Measurements from ENCODE around the gene DPYSL5.
"Not testable (repeated sequence)": the region's sequence is repeated elsewhere in the genome, so short reads cannot be mapped to it uniquely, and the experiment has no call there.

The DPYSL5 gene

DNA sequence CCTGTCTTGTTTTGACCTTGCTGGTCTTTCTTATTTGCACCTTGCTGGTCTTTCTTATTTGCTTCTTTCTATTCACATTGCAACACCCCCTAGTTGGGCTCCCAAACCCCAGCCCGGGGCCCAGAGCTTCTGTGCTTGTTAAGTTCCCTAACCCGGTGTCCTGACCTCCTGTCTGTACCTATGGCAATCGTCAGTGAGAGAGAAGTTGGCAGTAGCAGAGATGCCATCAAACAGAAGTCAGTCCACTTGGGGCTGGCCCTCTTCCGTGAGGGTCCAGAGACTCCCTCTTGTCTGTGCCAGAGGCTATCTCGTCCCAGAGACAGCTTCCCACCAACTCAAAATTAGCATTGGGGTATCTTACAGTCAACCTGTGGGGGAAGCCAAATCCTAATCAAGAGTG lies 55.7 kb downstream of the DPYSL5 start:
- DNase-seq: no peak

DNA sequence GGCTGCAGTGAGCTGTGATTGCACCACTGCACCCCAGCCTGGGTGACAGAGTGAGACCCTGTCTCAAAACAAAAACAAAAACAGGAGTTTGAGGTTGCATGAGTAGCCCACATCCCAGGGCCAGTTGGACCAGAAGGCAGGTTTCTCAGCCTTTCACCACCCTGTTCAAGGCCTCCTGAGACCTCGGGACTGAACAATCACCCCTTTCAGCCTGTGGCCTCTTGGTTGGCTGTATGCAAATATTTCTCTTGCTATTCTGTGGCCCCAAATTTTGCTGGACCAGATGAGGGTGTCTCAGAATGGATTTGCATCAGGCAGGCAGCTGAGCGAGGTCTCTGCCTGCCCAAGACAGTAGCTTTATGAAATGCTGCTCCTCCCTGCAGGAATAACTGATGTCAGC lies 56.9 kb downstream of the DPYSL5 start:
- no peak for DNase-seq

DNA sequence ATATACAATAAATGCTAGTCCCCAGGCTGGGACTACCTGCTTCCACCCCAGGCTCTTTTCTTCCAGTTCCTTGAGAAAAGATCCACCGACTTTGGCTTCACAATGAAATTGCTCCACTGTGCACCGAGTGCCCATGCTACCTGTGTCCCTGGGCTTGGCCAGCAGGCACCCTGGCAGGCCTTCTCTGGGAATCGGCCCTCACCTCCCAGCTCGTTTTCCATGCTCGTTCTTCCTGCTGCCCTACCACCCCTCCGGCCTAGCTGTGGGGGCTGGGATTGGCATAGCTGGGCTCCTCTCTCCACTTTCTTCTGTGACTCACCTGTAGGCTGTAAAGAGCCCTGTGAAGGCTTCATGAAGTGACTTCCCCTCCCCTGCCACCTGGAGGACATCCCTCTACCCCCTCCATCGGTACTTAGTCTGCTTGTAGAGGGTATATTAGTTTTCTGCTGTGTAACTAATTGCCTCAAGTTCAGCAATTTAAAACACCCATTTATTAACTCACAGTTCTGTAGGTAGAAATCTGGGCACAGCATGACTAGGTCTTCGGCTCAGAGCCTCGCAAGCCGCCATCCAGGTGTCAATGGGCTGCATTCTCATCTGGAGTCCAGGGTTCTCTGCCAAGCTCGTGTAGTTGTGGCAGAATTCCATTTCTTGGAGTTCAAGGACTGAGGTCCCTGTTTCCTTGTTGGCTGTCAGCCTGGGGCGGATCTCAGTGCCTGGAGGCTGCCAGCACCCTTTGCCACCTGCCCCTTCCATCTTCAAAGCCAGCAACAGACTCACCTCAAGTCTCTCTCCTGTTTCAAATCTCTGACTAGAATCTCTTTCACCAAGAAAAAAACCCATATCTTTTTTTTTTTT lies 57.6 kb downstream of the DPYSL5 start:
- no peak for DNase-seq

DNA sequence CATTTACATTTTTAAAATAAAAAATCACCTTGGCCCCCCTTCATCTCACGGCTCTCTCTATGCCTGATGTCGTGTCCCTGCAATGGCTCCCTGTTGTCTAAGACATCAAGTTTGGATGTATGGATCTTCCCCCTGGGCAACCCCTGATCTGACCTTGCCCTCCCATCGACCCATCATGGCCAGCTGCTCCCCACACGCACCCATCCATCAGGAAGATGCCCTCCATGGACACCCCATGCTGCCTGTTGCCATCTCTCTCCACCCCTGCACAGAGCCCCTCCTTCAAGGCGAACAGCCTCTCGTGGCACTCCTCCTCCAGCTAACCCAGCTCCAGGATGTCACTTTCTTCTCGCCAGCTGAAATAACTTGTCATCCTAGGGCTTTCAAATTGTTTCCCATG lies 59.5 kb downstream of the DPYSL5 start:
- no peak for DNase-seq

DNA sequence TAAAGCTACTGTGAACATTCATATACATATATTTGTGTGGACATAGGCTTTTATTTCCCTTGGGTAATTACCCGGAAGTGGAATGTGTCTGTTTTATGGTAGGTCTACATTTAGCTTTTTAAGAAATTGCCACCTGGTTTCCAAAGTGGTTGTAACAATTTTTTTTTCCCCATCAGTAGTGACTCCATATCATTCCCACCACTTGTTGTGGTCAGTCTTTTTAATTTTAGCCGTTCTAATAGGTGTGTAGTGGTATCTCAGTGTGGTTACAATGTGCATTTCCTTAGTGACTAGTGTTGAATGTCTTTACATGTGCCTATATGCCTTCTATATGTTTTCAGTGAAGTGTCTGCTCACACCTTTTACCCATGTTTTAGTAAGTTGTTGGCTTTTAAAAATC lies 62.2 kb downstream of the DPYSL5 start:
- DNase-seq: no peak

DNA sequence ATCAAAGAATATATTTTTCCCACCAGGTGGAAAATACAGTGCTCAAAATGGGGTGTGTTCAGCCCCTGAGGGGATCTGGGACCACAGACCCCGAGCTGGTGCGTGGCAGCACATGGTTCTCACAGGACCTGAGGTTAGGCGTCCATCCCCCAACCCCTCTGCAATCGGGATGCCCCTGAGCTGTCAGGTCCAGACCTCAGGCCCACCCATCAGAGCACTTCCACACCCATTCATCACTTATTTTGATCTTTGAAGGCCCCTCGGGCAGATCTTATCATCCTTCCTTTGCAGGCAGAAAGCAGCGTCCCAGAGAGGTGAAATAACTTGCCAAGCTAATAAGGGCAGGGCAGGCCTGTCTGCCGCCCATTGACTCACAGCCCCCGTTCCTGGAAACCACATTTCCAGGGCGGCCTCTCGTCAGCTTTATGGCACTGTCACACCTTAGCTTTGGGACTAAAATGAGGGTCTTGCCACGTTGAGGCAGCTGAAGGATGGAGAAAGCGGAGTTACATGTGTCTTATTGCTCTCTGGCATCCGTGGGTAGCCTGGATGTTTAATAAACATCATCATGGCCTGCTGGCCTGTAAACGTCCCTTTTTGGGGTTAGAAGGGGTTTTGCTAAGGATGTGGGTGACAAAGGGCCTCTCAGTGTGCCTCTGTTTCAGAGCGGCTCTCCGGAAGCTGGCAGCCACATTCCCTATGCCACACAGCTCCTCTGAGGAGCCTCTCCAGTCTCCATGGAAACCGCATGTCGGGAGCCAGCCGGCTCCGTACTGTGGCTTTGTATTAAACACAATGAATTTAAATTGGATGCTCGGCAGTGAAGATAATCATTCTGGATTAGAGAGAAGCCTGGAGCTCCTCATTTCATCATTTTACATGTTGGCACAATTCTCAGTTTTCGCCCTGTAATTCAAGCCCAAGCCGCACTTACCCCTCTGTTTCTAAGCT lies 64.3 kb downstream of the DPYSL5 start:
- DNase-seq: peak; percentile 81

DNA sequence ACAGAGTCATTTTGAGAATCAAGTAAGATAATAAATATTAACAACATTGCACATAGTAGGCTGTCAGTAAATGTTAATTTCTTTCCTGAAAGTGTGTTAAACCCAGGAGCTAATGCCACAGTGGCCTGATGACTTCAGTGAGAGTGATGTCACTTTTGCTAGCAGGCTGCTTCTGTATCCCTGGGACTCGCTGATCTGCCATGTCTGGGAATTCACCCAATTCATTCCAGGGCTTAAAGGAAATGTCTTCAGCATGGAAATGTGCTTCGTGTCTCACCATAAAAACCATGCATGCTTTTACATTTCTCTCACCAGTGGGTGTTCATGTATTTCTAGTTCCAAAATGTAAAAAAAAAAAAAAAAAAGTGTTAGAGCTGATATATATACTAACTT lies 65.7 kb downstream of the DPYSL5 start:
- no peak for DNase-seq

DNA sequence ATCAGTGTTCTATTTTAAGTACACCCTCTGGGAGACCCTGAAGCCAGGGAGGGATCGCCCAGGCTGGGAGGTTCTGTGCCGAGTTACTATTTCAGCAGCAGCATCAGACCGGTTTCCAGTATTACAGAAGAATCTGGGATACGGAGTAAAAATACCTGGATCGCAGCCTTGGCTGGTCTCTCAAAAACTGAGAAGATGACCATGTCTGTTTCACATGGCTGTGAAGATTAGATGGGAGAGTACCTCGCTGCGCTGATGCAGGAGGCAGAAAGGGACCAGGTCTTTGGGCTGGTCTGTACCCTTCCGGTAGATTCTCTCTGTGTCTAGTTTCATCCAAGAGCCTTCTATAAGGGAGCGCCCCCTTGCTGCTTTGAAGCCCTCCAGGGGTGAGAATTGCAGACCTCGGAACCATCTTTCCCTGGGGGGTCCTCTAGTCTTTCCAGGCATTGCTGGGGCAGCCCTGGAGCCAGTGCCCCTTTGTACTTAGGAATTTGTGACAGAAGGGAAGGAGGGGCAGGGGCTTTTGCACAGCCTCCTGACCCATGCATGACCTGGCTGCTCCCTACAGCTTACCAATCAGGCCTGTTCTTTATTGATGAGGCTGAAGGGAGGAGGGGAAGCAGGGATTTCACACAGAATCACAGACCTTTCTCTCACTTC lies 66.2 kb downstream of the DPYSL5 start:
- DNase-seq: no peak

DNA sequence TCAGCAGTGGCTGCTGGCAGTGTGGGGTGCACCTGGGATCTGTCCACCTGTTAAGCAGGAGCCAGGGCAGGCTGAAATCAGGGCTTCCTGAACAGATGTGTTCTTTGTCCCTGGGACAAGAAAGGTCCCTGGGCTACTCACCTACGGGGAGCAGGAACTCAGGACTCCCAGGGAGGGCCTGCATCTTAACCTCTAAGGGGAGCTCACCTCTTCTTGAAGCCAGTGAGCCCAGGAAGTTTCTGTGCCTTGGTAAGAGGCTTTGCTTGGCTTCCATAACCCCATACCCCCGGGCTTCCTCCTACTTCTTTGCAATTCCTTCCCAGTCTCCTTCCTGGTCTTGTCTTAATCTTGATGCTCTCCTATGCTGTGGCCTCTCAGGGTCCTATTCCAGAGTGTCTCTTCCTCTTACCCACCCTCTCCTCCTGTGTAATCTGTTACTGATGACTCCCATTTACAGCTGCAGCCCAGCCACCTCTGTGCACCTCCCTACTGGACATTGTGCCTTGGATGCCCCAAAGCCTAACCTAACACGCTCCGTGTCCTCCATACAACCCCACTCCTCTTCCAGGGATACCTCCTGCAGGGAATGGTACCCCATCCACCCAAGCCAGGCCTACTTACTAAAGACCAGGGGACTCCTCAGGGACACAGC lies 66.9 kb downstream of the DPYSL5 start:
- DNase-seq: no peak

DNA sequence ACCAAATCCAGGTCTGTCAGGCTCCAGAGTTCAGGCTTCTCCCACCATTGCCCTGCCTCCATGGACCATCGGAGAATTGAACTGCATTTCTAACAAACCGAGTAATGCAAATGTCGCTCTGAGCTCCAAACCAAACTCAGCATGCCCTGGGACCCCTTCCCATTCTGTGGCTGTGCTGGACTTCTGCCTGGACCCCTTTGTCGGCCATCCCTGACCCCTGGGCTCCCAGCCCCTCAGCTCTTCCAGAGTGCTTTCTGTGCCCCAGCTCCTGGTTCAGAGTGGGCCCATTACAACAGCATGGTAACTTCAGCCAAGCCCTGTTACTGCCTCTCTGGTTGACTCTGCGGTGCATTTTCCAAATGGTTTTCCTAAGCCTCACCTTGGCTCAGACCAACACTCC lies 67.4 kb downstream of the DPYSL5 start:
- no peak for DNase-seq

DNA sequence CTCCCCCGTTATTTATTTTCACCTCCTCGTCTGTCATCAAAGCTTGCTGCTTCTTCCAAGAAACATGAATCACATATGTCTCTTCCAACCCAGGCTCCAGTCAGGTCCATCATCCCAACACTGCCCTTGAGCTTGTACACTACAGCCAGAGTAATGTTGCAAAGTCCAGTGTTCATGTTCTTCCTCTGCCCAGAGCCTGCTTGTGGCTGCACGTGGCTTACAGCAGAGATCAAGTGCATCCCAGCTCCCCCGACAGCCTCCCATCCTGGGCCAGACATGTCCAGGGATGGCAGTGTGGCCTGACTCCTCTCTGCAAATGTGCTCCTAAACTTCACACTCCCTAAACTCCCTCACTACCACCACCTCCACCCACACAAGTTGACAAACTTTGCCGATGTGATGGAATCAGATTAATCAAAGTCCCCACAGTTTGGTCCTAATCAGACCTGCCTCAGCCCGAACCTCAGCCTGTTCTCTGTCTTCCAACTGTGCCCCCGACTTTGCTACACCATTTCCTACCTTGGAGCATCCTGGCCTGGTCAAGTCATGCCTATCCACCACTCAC lies 68.3 kb downstream of the DPYSL5 start:
- DNase-seq: no peak

DNA sequence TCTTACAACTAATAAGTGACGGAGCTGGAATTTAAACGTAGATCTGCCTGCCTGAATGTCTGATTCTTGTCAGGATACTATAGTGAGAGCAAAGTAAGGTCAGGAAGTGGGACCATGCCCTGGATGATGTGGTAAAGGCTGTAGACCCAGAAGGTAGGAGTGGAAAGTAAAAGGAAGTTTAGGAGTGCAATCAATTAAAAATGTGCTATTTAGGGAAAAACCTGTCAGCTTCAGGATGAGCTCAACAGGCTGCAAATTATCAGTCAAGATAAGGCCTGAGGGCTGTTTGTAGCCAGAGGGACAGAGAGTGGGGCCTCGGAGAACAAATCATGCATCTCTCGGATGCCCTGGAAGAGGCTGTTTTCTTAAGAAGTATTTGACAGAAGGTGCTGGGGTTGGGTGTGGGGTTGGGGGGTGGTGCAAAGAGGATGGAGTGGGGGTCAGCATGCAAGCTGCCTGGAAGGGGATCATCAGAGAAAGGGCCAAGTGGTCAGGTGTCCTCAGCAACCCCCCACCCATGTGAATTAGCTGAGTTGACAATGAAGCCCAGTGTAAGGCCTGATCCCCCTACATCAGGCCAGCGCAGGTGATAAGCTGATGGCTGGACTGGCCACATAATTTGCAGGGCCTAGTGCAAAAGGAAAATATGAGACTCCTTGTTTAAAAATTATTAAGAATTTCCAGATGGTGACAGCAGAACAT lies 69.4 kb downstream of the DPYSL5 start:
- DNase-seq: no peak

DNA sequence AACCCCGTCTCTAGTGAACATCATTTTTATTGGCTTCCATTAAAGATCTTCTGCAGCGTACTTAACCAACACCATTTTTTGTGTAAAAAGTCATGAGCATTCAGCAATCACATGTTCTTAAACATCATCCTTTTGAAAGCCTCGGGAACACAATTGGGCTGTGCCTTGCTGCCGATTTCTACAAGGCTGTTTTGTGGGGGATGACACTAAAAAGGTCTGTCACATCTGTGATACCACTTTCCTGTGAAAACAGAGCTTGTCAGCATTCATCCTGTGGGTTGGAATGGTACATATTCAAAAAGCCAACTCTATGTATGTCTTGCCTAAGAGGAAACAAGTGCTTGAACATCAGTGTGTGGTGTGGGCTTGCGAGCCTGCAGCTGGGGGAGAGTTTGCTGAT lies 73.4 kb downstream of the DPYSL5 start:
- no peak for DNase-seq

DNA sequence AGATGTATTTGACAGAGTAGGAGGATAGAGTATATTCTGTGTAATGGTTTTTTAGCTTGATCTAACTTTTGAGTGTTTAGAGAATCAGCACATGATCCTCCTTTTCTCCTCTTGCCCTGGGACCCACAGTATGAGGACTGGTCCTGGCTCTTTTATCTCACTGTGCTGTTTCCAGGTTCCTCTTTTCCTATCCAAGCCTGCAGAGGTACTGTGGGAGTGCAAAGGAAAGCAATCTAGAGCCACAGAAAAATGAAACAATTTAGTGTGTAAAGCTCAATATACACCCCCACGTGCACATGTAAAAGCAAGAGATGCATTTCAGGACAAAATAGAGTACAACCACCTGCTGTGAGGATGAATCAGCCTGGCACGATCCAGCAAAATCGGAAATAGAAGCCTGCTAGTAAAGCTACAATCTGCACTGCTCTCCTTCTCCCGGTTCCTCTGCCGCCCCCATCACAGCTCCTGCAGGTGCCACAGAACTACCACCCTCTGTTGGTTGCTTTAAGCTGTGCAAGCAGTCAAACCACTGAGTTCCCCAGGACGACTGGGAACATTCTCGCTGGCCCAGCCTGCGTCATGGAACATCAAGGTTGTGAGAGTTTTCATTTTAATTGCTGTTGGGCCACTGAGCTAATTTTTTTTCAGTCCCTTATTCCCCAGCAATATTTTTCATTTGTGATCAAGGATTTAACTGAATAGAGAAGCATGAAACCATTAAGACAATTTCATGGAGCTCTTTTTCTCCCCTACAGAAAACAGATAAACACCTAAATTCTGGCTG lies 74.7 kb downstream of the DPYSL5 start:
- peak; percentile 13 for DNase-seq

DNA sequence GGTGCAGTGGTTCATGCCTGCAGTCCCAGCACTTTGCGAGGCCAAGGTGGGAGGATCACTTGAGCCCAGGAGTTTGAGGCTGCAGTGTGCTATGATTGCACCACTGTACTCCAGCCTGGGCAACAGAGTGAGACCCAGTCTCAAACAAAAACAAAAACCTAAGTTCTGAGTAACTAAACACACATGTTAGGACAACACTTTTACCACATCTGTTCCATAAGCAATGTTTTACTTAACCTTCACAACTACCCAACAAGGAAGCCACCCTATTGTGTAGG lies 75.2 kb downstream of the DPYSL5 start:
- DNase-seq: not testable (repeated sequence)

DNA sequence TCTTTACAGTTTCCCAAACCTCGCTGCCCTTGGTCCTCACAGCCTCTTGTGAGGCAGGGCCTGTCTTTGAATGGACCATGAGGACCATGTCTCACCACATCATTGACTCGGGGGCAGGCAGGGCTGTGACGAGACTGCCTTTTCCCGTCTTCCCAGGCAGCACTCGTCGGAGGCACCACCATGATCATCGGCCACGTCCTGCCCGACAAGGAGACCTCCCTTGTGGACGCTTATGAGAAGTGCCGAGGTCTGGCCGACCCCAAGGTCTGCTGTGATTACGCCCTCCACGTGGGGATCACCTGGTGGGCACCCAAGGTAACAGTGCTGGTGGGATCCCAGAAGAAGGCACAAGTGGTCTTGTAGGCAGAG lies 76.8 kb downstream of the DPYSL5 start:
- DNase-seq: no peak

DNA sequence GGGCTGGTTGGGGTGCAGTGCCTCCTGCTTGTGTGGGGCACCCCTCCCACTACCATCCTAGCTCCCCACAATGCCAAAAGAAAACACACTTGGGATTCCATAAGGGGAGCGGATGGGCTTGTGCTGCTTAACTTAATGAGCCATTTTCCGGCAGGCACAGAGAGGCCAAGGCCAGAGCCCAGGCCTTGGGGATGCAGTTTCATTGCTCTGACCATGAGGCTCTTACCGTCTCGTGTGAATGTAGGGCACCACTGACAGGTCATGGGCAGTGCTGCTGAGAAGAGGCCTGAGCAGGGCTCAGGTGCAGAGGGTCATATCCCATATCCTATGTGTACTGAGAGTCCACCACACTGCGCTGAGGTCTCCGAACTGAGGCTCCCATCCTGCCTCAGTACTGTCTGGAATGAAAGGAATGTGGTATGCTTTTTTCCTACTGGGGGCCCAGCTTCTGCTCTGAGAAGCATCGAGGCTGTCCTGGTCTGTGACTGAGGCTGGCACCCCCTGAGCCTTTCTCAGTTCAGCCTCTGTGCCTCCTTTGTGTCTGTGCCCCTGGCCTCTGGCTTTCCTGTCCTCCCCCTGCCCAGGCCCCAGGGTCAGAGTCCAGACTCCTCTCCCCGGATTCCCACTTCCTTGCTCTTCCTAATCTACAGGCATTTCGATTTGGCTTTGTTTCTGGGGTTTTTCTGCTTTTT lies 77.3 kb downstream of the DPYSL5 start:
- no peak for DNase-seq

DNA sequence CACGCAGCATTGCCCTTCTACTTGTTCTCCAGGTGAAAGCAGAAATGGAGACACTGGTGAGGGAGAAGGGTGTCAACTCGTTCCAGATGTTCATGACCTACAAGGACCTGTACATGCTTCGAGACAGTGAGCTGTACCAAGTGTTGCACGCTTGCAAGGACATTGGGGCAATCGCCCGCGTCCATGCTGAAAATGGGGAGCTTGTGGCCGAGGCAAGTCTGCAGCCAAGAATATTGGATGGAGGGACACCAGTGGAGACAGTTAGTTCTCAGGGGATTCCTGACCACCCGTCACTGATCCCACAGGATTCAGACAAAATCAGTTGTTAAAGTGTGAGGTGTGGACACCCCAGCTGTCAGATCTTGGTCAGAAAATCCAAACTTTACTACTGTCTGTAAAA lies 79.3 kb downstream of the DPYSL5 start:
- no peak for DNase-seq

DNA sequence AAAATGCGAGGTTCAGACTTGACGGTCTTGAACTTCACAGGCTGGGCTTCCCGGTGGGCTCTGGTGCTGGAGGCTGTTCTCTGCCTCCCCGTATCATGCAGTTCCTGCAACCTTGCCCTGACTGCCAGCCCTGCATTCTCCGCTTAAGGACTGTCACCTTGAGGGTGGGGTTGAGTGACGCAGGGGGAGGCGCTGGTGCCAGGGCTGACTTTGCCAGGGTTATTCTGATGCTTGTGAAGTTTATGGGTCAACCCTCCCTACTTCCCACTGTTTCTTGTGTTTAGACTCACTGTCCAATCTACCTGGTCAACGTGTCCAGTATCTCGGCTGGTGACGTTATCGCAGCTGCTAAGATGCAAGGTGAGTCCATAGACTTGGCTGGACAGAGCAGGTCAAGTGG lies 85.0 kb downstream of the DPYSL5 start:
- DNase-seq: no peak

DNA sequence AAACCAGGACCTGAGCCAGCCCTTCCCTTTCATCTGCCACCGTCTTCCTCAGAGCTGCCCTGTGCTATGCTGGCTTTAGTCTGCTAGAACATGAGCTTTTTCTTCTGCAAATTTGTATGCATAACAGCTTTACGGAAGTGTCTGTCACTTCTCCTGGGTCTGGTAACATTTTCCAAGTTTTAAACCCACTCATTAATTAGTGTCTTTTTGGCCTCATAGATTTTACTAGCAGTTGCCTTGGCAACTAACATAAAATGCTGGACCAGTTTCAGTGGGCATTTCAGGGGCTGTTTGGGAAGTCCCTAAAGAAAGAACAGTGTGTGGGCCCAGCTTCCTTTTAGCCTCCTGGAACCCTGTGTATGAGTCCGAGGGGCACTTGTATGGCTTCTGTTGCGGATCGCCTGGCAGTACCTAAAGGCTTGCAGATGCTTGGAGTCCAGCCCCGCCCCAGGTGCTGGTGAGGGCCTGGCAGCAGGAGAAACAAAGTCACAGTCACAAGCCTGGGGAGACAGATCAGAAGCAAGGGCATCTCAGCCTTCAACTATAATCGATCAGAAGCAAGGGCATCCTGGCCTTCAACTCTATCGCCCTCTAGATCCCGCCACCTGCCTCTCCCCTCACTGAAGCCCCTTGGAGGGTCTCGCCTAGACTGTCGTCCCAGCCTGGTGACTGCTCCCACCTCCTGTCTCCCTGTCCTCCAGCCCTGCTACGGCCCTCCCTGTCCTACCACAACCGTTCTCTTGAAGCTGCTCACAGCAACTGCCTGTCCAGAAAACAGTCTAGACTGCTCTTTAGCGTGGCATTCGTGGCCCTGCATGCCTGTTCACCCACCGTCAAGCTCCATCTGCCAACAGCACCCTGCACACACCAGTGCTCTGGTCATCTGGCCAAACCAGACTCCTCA lies 85.8 kb downstream of the DPYSL5 start:
- DNase-seq: no peak

Measured in NCI-H1417 treated with DMSO at 0.1 percent for 48 hours (cell line).